Endothelial cell of umbilical vein (primary cell): ENCODE results near the gene GPR148. TPM values are rescaled to one million over a fixed set of nuclear protein-coding genes. Genes with fewer than 3 reads are reported as not detected.

Source experiments
- BruUV-seq: library from RNA; stranded (reverse); fragments of 400-500 nt; replicated peaks from 2 replicates; lab custom pipeline; 2021; lab: Mats Ljungman, UMichigan
- CTCF ChIA-PET: fragments of 300-600, 350-600 bp; sonication (Branson Sonifier 250); formaldehyde crosslinking; loops from one replicate; lab custom pipeline; 2021; ENCODE audit warnings: antibody characterized with exemption, inconsistent platforms; lab: Charles Lee
- POLR2A ChIA-PET: fragments of 300-600, 350-600 bp; sonication (Branson Sonifier 250); formaldehyde crosslinking; loops from one replicate; lab custom pipeline; 2021; ENCODE audit warnings: antibody characterized with exemption, inconsistent platforms; lab: Charles Lee
- DNase-seq: peaks from one replicate; pipeline ENCODE4 v3.0.0-alpha.2; 2011; ENCODE audit warnings: low read depth, low spot score
- FAIRE-seq: peaks from 2 replicates; lab custom pipeline; 2011; peaks lifted over from hg19 to GRCh38; lab: Jason Lieb, UNC
- H2AFZ ChIP-seq: 2 replicates; pipeline ENCODE4 v1.6.0; 2012; ENCODE audit warnings: low read depth, low read length, control low read depth, inconsistent platforms
- H3K27ac ChIP-seq: 2 replicates; pipeline ENCODE4 v1.5.1; 2011; ENCODE audit warnings: low read depth, mild to moderate bottlenecking, control low read depth, low read length, moderate library complexity; ENCODE audit not compliant: insufficient read depth
- H3K27me3 ChIP-seq, 2 experiments: 2 replicates each; pipeline versions ENCODE4 v1.6.0 to v1.6.1; 2011; ENCODE audit warnings: low read length in 2 of 2, mixed read lengths in 1 of 2; ENCODE audit not compliant: control insufficient read depth in 2 of 2, insufficient read depth in 2 of 2
- H3K36me3 ChIP-seq, 2 experiments: 2 replicates in 1 of 2; 3 replicates in 1 of 2; pipeline ENCODE4 v1.5.1; 2011; ENCODE audit warnings: low read length in 2 of 2, mild to moderate bottlenecking in 1 of 2, moderate library complexity in 1 of 2; ENCODE audit not compliant: control insufficient read depth in 2 of 2, insufficient read depth in 2 of 2; ENCODE audit errors: extremely low read depth in 1 of 2
- H3K4me1 ChIP-seq: 3 replicates; pipeline ENCODE4 v1.5.1; 2011; ENCODE audit warnings: mild to moderate bottlenecking, low read length; ENCODE audit not compliant: control insufficient read depth, insufficient read depth; ENCODE audit errors: extremely low read depth
- H3K4me2 ChIP-seq: 2 replicates; pipeline ENCODE4 v1.6.1; 2011; ENCODE audit warnings: low read length, control low read depth, mixed read lengths; ENCODE audit not compliant: insufficient read depth
- H3K4me3 ChIP-seq, 3 experiments: fragments of 200-600 bp in 1 of 3; sonication (generic), shearing (Covaris generic) in 1 of 3; replicated peaks in 1 of 3; 2 replicates each; pipeline ENCODE4 v1.5.1; 2011 to 2016; ENCODE audit warnings: control low read depth in 3 of 3, low read length in 3 of 3, mild to moderate bottlenecking in 2 of 3, inconsistent platforms in 1 of 3, low read depth in 1 of 3, moderate library complexity in 1 of 3; ENCODE audit not compliant: insufficient read depth in 1 of 3
- H3K79me2 ChIP-seq: 2 replicates; pipeline ENCODE4 v1.6.0; 2012; ENCODE audit warnings: low read length, inconsistent platforms; ENCODE audit not compliant: control insufficient read depth, insufficient read depth
- H3K9ac ChIP-seq: replicated peaks from 2 replicates; pipeline ENCODE3; 2011; ENCODE audit warnings: low read length, control low read depth; ENCODE audit not compliant: insufficient read depth; ENCODE audit errors: extremely low read depth
- H3K9me1 ChIP-seq: replicated peaks from 3 replicates; pipeline ENCODE4 v1.6.0; 2011; ENCODE audit warnings: mild to moderate bottlenecking, low read length; ENCODE audit not compliant: control insufficient read depth, insufficient read depth; ENCODE audit errors: extremely low read depth
- H3K9me3 ChIP-seq: replicated peaks from 2 replicates; pipeline ENCODE4 v1.5.1; 2012; ENCODE audit warnings: low read length, inconsistent platforms; ENCODE audit not compliant: control insufficient read depth, insufficient read depth
- H4K20me1 ChIP-seq: replicated peaks from 2 replicates; pipeline ENCODE3; 2011; ENCODE audit warnings: mild to moderate bottlenecking, low read length; ENCODE audit not compliant: control insufficient read depth, insufficient read depth; ENCODE audit errors: extremely low read depth
- CTCF ChIP-seq, 2 donors: IDR thresholded peaks; 1 replicate in 1 of 2; 2 replicates in 1 of 2; pipeline ENCODE4 v1.5.1; 2011; ENCODE audit warnings: low read length in 2 of 2, mild to moderate bottlenecking in 2 of 2, moderate library complexity in 2 of 2, control low read depth in 1 of 2, inconsistent platforms in 1 of 2, low read depth in 1 of 2; ENCODE audit not compliant: insufficient read depth in 1 of 2; ENCODE audit errors: extremely low read depth in 1 of 2
- EZH2 ChIP-seq: IDR thresholded peaks from 2 replicates; pipeline ENCODE4 v1.6.1; 2012; ENCODE audit warnings: borderline replicate concordance, low read depth, mild to moderate bottlenecking, moderate library complexity, low read length, inconsistent platforms; ENCODE audit not compliant: severe bottlenecking
- FOS ChIP-seq: IDR thresholded peaks from 2 replicates; pipeline ENCODE4 v1.6.1; 2011; ENCODE audit warnings: mild to moderate bottlenecking, low read length, moderate library complexity, borderline replicate concordance; ENCODE audit not compliant: insufficient read depth
- JUN ChIP-seq: IDR thresholded peaks from 2 replicates; pipeline ENCODE4 v1.6.1; 2011; ENCODE audit warnings: borderline replicate concordance, low read depth; ENCODE audit not compliant: insufficient read length, insufficient read depth
- MYC ChIP-seq: IDR thresholded peaks from one replicate; pipeline ENCODE4 v1.6.1; 2011; ENCODE audit warnings: mild to moderate bottlenecking, low read depth, low read length
- POLR2AphosphoS5 ChIP-seq: IDR thresholded peaks from 2 replicates; pipeline ENCODE4 v1.6.1; 2012; ENCODE audit warnings: low read depth, mild to moderate bottlenecking, control low read depth, low read length, moderate library complexity; ENCODE audit not compliant: insufficient read depth
- dilution Hi-C: fragments of 300-500 bp; cut with MboI; formaldehyde crosslinking; loops from one replicate; pipeline ENCODE4 v1.15.0; 2019; ENCODE audit warnings: low sequenced_read_pairs; ENCODE audit not compliant: extremely low pct_ligation_motif_present
- intact Hi-C: fragments of 100-400 bp; cut with micrococcal nuclease; formaldehyde crosslinking; loops from one replicate; pipeline ENCODE4 v1.10.0; 2022
- polyA plus RNA-seq, 4 experiments: library from polyadenylated mRNA; depleted of rRNA in 3 of 4; stranded (reverse) in 3 of 4; unstranded in 1 of 4; fragments of >200 nt; gene quantifications; 2 replicates each; pipeline versions ENCODE4 v1.2.1 to v1.2.3, GENCODE V29; 2011 to 2012; ENCODE audit warnings: missing spikeins in 1 of 4
- total RNA-seq: library from RNA; stranded (reverse); gene quantifications from 2 replicates; pipeline ENCODE4 v1.2.3, GENCODE V29; 2021
- TF ChIP-seq, protein P1 (sequence below): IDR thresholded peaks from 2 replicates; pipeline ENCODE4 v1.6.1; 2011; ENCODE audit not compliant: insufficient read depth, insufficient read length

The GPR148 gene
- total and polyA plus RNA-seq, 2 donors (not counting 3 experiments of a cell fraction or from before 2014, with no cell fraction given) = not detected

DNA sequence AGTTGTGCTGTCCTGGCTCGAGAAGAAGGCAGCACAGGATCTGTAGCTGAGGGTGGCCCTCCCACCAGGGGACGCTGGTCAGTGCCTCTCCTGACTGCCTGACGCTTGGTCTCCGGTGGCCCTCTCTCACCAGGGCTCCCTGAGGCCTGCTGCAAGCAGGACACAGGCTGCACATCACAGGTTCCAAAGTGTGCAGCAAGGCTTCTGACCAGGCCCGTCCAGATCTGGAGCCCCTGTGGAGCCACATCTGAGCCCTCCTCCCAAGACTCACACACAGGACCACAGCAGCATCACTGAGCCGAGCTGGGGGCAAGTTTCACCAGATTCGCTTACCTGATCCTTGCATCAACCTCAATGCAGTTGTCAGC is 38.5 kb downstream of the GPR148 start:
- DNase-seq = no peak
- no peaks in the 10 kb centered on the region for H3K9me1 ChIP-seq
- H3K4me2 ChIP-seq = no peak overlapping the region
- intact Hi-C loops = no loop called here
- no peak overlapping the region for H3K9ac ChIP-seq
- no peak overlapping the region for H2AFZ ChIP-seq
- no peaks in the 10 kb centered on the region for H3K9me3 ChIP-seq
- dilution Hi-C loops = no loop called here
- no TSS peak for BruUV-seq
- H3K79me2 ChIP-seq = no peaks in the 10 kb centered on the region
- FAIRE-seq = no peak
- POLR2A ChIA-PET = no interaction called here
- H3K4me1 ChIP-seq = no peaks in the 10 kb centered on the region
- no peaks in the 10 kb centered on the region for H3K36me3 ChIP-seq
- CTCF ChIA-PET = no interaction called here
- H4K20me1 ChIP-seq = no peaks in the 10 kb centered on the region
- TF ChIP-seq JUN = no peak
- TF ChIP-seq, protein P1, sequence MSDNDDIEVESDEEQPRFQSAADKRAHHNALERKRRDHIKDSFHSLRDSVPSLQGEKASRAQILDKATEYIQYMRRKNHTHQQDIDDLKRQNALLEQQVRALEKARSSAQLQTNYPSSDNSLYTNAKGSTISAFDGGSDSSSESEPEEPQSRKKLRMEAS = no peak
- no peak for TF ChIP-seq EZH2
- H3K27ac ChIP-seq = no peak overlapping the region
- H3K4me3 ChIP-seq = no peak overlapping the region
- H3K27me3 ChIP-seq = no peaks in the 10 kb centered on the region

- TF ChIP-seq POLR2AphosphoS5 = no peak
- TF ChIP-seq EZH2 = no peak
- TF ChIP-seq CTCF (IDR thresholded peaks at IDR 0.05; ENCODE audit: extremely low read depth in 1 of 2, insufficient read depth in 1 of 2, low read depth in 1 of 2, low read length in 2 of 2) = no peak
- TF ChIP-seq MYC = no peak
- TF ChIP-seq FOS = no peak
- TF ChIP-seq JUN = no peak
- no peak overlapping the region for H3K4me3 ChIP-seq
- intact Hi-C loops (no loop called here), dilution Hi-C loops (no loop called here)
- no peaks in the 10 kb centered on the region for H3K9me3 ChIP-seq
- no TSS peak for BruUV-seq
- H4K20me1 ChIP-seq = no peaks in the 10 kb centered on the region
- no peaks in the 10 kb centered on the region for H3K36me3 ChIP-seq
- H3K79me2 ChIP-seq = no peaks in the 10 kb centered on the region
- no peak overlapping the region for H2AFZ ChIP-seq
- H3K9ac ChIP-seq = no peak overlapping the region
- CTCF ChIA-PET = interaction anchor here (1.5 kb wide), 1 partner anchor 29 kb away, joined by 5 read pairs; no protein-coding TSS in a partner anchor
- DNase-seq = no peak
- no peaks in the 10 kb centered on the region for H3K9me1 ChIP-seq
- FAIRE-seq = no peak
- H3K4me1 ChIP-seq = no peaks in the 10 kb centered on the region
- no peak overlapping the region for H3K4me2 ChIP-seq
- no peak overlapping the region for H3K27ac ChIP-seq
- POLR2A ChIA-PET = no interaction called here
- H3K27me3 ChIP-seq = no peaks in the 10 kb centered on the region
Observed at GRCh38 chr2:130768191-130768855, 39.5 kb downstream of the GPR148 start.
